DMS79 treated with DMSO at 0.1 percent for 48 hours (cell line): ENCODE results near the gene PPP4R2.

Experiments
- DNase-seq: peaks from one replicate; lab custom pipeline; 2025; lab: John Stamatoyannopoulos, UW

The PPP4R2 gene

GRCh38 chr3:73069775-73070444, 73.3 kb downstream of the PPP4R2 start:
- DNase-seq, result no peak

GRCh38 chr3:73070675-73071575, 74.3 kb downstream of the PPP4R2 start:
- no peak for DNase-seq

DNA sequence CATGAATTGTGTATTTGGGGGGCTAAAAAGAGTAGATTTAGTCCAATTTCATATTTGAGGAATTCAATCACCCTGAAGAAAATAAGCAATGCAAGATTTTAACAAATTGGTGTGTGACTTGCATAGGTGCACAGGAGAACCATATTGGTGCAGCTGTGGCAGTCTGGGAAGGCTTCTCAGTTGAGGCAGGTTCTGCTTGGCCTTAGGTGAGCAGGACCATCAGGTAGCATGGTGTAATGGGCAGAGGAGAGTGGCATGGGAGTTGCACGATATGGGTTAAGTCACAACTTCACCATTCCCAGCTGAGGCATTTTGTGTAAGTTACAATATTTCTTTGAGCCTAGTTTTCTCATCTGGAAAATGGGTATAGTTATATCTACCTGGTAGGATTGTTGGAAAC, 75.3 kb downstream of the PPP4R2 start:
- DNase-seq, result no peak

DNA sequence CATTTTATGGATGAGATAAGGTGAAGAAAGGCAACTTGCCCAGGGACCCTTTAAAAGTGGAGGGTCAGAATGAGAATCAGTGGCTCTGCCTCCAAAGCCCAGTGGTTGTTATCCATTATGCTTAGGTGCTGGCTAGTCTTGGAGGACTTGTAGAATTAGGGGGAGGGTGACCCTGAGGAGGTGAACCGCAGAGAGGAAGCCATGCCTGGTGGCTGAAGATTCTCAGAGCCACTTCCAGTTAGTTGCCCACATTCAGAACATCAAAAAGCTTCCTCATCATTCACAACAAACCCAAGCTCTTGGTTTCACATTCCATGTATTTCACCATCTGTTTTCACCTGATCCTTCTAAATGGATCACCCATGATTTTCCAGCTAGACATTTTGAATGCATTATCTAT, 76.0 kb downstream of the PPP4R2 start:
- DNase-seq, result no peak

- DNase-seq, result no peak
Observed at GRCh38 chr3:73073091-73073707, 76.6 kb downstream of the PPP4R2 start.

- DNase-seq, result no peak
Observed at GRCh38 chr3:73074781-73075180, 78.2 kb downstream of the PPP4R2 start.

GRCh38 chr3:73080216-73080966, 83.8 kb downstream of the PPP4R2 start:
- DNase-seq, result no peak

- no peak for DNase-seq
Observed at GRCh38 chr3:73081140-73081539, 84.5 kb downstream of the PPP4R2 start.

- DNase-seq, result no peak
Observed at GRCh38 chr3:73084170-73084569, 87.6 kb downstream of the PPP4R2 start.

- DNase-seq, result no peak
Observed at GRCh38 chr3:73086071-73086494, 89.5 kb downstream of the PPP4R2 start.

- DNase-seq, result no peak
Observed at GRCh38 chr3:73094129-73094528, 97.5 kb downstream of the PPP4R2 start.

GRCh38 chr3:73094951-73095350, 98.3 kb downstream of the PPP4R2 start:
- no peak for DNase-seq

- no peak for DNase-seq
Observed at GRCh38 chr3:73096169-73096568, 99.6 kb downstream of the PPP4R2 start.

- DNase-seq, result no peak
Observed at GRCh38 chr3:73098026-73098425, 101.4 kb downstream of the PPP4R2 start.

DNA sequence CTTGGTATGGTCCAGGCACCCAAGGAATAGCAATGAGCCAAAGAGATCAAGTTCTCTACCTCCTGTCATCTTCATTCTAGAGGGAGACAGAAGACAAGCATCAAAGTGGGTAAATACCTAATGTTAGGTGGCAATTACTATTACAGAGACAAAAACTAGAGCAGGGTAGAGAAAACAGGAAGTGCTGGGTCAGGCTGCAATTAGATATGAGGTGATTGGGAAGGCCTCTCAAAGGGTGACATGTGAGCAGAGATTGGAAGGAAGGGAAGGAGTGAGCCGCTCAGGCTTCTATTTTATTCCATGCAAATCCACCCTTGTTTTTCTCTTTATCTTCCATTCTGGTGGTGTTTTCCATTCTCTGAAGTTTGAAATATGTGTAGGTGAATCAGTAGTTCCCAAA, 102.3 kb downstream of the PPP4R2 start:
- no peak for DNase-seq

- peak; percentile 1 for DNase-seq
Observed at GRCh38 chr3:73100741-73101559, 104.3 kb downstream of the PPP4R2 start.

GRCh38 chr3:73101881-73102280, 105.3 kb downstream of the PPP4R2 start:
- no peak for DNase-seq

DNA sequence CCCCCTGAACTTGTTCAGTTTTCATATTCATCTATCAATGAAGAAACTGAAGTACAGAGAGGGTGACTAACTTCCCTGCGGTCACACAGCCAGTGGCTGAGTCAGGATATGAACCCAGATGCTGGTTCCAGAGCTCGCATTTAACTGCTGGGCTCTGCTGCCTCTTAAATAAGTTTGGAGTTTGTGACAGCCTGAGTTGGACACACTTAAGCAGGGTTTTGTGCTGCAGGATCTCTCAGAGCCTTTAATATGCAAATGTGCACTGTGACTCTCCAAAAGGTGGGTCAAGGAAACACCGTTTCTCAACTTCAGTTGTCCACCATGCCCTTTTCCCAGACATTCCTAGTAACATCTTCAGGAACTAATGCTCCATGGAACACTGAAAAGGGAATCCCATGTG, 110.6 kb downstream of the PPP4R2 start:
- no peak for DNase-seq

DNA sequence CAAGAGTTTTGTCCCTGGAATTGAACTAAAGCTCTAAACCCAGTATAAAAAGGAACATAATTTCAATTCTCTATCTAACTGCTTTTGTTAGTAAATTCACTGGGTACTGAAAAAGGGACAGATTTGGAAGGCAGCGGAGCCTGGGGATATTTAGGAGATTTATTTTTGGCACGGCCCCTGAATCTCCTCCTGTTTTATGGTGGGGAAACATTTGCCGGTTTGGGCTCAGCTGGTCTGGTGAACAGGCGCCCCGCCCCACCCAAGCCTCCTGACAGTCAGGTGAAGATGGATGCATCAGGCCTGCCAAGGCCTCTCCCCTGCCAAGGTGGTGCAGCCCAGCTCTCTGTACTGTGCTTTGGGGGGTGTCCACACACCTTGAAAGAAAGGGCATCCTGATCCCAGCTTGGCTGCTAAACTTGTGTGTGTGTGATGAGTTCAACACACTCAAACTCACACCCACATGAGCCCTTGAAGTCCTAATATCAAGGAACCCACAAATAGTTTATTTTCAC, 111.1 kb downstream of the PPP4R2 start:
- DNase-seq, result no peak

DNA sequence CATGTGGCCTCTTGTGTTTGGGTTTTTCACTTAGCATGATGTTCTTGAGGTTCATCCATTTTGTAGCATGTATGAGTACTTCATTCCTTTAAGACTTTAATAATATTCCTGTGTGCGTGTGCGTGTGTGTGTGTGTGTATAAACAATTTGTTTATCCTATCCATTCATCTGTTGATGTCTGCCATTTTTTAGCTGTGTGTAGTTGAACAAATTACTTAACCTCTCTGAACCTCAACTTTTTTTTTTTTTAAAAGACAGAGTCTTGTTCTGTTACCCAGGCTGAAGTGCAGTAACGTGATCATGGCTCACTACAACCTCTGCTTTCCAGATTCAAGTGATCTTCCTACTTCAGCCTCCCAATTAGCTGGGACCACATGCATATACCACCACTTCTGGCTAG, 112.1 kb downstream of the PPP4R2 start:
- DNase-seq, result no peak

DNA sequence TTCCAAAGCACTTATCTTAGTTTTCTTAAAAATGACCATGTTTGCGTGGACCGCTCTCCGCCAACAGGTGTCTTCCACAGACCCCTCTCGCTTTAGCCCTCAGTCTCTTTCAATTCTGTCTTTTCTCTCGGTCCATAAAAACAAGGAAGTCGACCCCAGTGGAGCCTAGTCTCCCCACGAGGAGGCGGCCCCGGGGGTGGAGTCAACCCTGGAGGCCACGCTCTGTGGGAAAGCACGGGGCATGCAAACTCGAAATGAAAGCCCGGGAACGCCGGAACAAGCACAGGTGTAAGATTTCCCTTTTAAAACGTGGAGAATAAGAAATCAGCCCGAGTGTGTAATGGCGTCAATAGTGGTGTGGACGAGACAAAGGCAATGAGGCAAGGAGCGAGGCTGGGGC, 113.9 kb downstream of the PPP4R2 start:
- no peak for DNase-seq
